HEK293 (cell line): ENCODE data around the gene FAM240A.

Experiments used
- CTCF ChIA-PET: fragments of 350-600 bp; formaldehyde crosslinking; extraction: SDS; loops from one replicate; lab custom pipeline; 2021; ENCODE audit warnings: antibody characterized with exemption; lab: Yijun Ruan, JAX
- POLR2A ChIA-PET: fragments of 300-600 bp; formaldehyde crosslinking; extraction: SDS; loops from one replicate; lab custom pipeline; 2020; ENCODE audit warnings: antibody characterized with exemption, inconsistent platforms; lab: Yijun Ruan, JAX
- H3K27ac ChIP-seq: fragments of 200-500 bp; sonication (Bioruptor generic); 2 replicates; pipeline ENCODE4 v1.5.1; 2014; ENCODE audit warnings: low read depth, low read length, control low read depth, inconsistent platforms; ENCODE audit errors: extremely low read depth
- H3K36me3 ChIP-seq, 2 experiments: fragments of 200-500 bp in 1 of 2; sonication (Bioruptor generic) in 1 of 2; 1 replicate in 1 of 2; 2 replicates in 1 of 2; pipeline ENCODE4 v1.5.1; 2014 to 2017; ENCODE audit warnings: inconsistent platforms in 2 of 2, low read length in 2 of 2; ENCODE audit not compliant: control insufficient read depth in 2 of 2, insufficient read depth in 1 of 2
- H3K4me1 ChIP-seq: fragments of 200-500 bp; sonication (Bioruptor generic); 2 replicates; pipeline ENCODE4 v1.5.1; 2014; ENCODE audit warnings: mild to moderate bottlenecking, low read length, inconsistent platforms; ENCODE audit not compliant: control insufficient read depth, insufficient read depth
- H3K4me3 ChIP-seq: 2 replicates; pipeline ENCODE4 v1.5.1; 2011; ENCODE audit warnings: low read depth, mild to moderate bottlenecking, control low read depth, low read length, moderate library complexity
- H3K9me3 ChIP-seq: fragments of 200-500 bp; sonication (Bioruptor generic); 2 replicates; pipeline ENCODE4 v1.5.1; 2014; ENCODE audit warnings: low read depth, low read length, inconsistent platforms; ENCODE audit not compliant: control insufficient read depth, insufficient read depth
- GLIS1 ChIP-seq: fragments of 450-650 bp; formaldehyde crosslinking; IDR thresholded peaks from 2 replicates; pipeline ENCODE4 v1.5.1; 2016; ENCODE audit warnings: missing biosample characterization, missing genetic modification characterization
- INSM2 ChIP-seq: fragments of 450-650 bp; formaldehyde crosslinking; IDR thresholded peaks from 2 replicates; pipeline ENCODE4 v1.5.1; 2016; ENCODE audit warnings: missing biosample characterization, missing genetic modification characterization
- MEIS1 ChIP-seq: sonication (generic); formaldehyde crosslinking; IDR thresholded peaks from 2 replicates; pipeline ENCODE4 v1.8.1; 2022; ENCODE audit warnings: missing genetic modification reagents, mild to moderate bottlenecking, borderline replicate concordance
- OSR2 ChIP-seq: fragments of 450-650 bp; formaldehyde crosslinking; IDR thresholded peaks from 2 replicates; pipeline ENCODE4 v1.5.1; 2016; ENCODE audit warnings: missing biosample characterization, missing genetic modification characterization
- SP3 ChIP-seq: fragments of 450-650 bp; formaldehyde crosslinking; IDR thresholded peaks from 2 replicates; pipeline ENCODE4 v1.5.1; 2016; ENCODE audit warnings: missing biosample characterization, missing genetic modification characterization
- ZBTB26 ChIP-seq: fragments of 450-650 bp; formaldehyde crosslinking; optimal IDR thresholded peaks from 2 replicates; pipeline ENCODE3; 2016; ENCODE audit warnings: missing biosample characterization, mild to moderate bottlenecking, missing genetic modification characterization
- ZBTB44 ChIP-seq: fragments of 450-650 bp; IDR thresholded peaks from 2 replicates; pipeline ENCODE4 v1.5.1; 2018; ENCODE audit warnings: missing biosample characterization, mild to moderate bottlenecking, missing genetic modification characterization
- ZNF146 ChIP-seq: fragments of 450-650 bp; formaldehyde crosslinking; IDR thresholded peaks from 2 replicates; pipeline ENCODE4 v1.5.1; 2016; ENCODE audit warnings: missing biosample characterization, missing genetic modification characterization
- ZNF23 ChIP-seq: fragments of 450-650 bp; formaldehyde crosslinking; IDR thresholded peaks from 2 replicates; pipeline ENCODE4 v1.5.1; 2016; ENCODE audit warnings: missing biosample characterization, missing genetic modification characterization, borderline replicate concordance
- ZNF518A ChIP-seq: fragments of 450-650 bp; formaldehyde crosslinking; conservative IDR thresholded peaks from 2 replicates; pipeline ENCODE4 v1.5.1; 2016; ENCODE audit warnings: low read depth, missing biosample characterization, missing genetic modification characterization
- ZNF692 ChIP-seq: fragments of 450-650 bp; formaldehyde crosslinking; IDR thresholded peaks from 2 replicates; pipeline ENCODE4 v1.5.1; 2016; ENCODE audit warnings: missing biosample characterization, missing genetic modification characterization
- TF ChIP-seq, protein P1 (sequence below): fragments of 450-650 bp; formaldehyde crosslinking; IDR thresholded peaks from 2 replicates; pipeline ENCODE4 v1.5.1; 2017; ENCODE audit warnings: missing biosample characterization, missing genetic modification characterization
- TF ChIP-seq, protein P2 (sequence below): IDR thresholded peaks from 2 replicates; pipeline ENCODE4 v1.6.1; 2011; ENCODE audit warnings: mild to moderate bottlenecking, low read depth, low read length, borderline replicate concordance
- TF ChIP-seq, protein P3 (sequence below): fragments of 450-650 bp; formaldehyde crosslinking; IDR thresholded peaks from 2 replicates; pipeline ENCODE4 v1.5.0; 2017; ENCODE audit warnings: missing biosample characterization, missing genetic modification characterization, borderline replicate concordance

Gene FAM240A

GRCh38 chr3:46573701-46574100 is 38.6 kb upstream of the FAM240A start (continued):
- TF ChIP-seq, protein P1, sequence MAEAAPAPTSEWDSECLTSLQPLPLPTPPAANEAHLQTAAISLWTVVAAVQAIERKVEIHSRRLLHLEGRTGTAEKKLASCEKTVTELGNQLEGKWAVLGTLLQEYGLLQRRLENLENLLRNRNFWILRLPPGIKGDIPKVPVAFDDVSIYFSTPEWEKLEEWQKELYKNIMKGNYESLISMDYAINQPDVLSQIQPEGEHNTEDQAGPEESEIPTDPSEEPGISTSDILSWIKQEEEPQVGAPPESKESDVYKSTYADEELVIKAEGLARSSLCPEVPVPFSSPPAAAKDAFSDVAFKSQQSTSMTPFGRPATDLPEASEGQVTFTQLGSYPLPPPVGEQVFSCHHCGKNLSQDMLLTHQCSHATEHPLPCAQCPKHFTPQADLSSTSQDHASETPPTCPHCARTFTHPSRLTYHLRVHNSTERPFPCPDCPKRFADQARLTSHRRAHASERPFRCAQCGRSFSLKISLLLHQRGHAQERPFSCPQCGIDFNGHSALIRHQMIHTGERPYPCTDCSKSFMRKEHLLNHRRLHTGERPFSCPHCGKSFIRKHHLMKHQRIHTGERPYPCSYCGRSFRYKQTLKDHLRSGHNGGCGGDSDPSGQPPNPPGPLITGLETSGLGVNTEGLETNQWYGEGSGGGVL (tag by site-specific recombination): no peak

- no peaks in the 10 kb centered on the region for H3K36me3 ChIP-seq
- no peak overlapping the region for H3K4me3 ChIP-seq
- ChIA-PET POLR2A (no interaction called here), CTCF (no interaction called here)
- H3K4me1 ChIP-seq: no peaks in the 10 kb centered on the region
- H3K27ac ChIP-seq: no peak overlapping the region
- no peaks in the 10 kb centered on the region for H3K9me3 ChIP-seq
- no peak for TF ChIP-seq ZNF518A
- TF ChIP-seq ZBTB44 (tag by site-specific recombination): peak; percentile 71
- TF ChIP-seq OSR2 (tag by site-specific recombination): peak; percentile 58; the same call in 1 of the 2 replicates
- peak; percentile 59 for TF ChIP-seq GLIS1
Measured at GRCh38 chr3:46574243-46574646, 38.1 kb upstream of the FAM240A start.

- Histone ChIP-seq H3K4me3 (no peak overlapping the region), H3K36me3 (no peaks in the 10 kb centered on the region), H3K9me3 (no peaks in the 10 kb centered on the region), H3K27ac (no peak overlapping the region), H3K4me1 (no peaks in the 10 kb centered on the region)
- ChIA-PET CTCF (interaction anchor here (0.6 kb wide), 1 partner anchor 31 kb away, joined by 3 read pairs; no protein-coding TSS in a partner anchor), POLR2A (no interaction called here)
- TF ChIP-seq, protein P2, sequence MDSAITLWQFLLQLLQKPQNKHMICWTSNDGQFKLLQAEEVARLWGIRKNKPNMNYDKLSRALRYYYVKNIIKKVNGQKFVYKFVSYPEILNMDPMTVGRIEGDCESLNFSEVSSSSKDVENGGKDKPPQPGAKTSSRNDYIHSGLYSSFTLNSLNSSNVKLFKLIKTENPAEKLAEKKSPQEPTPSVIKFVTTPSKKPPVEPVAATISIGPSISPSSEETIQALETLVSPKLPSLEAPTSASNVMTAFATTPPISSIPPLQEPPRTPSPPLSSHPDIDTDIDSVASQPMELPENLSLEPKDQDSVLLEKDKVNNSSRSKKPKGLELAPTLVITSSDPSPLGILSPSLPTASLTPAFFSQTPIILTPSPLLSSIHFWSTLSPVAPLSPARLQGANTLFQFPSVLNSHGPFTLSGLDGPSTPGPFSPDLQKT: no peak
- TF ChIP-seq ZNF146 (tag by site-specific recombination) (no peak), MEIS1 (CRISPR knock-in tag) (no peak), ZNF23 (tag by site-specific recombination) (no peak), ZBTB26 (no peak), INSM2 (tag by site-specific recombination) (no peak), ZNF692 (tag by site-specific recombination) (no peak), SP3 (tag by site-specific recombination) (no peak)
- TF ChIP-seq, protein P3, sequence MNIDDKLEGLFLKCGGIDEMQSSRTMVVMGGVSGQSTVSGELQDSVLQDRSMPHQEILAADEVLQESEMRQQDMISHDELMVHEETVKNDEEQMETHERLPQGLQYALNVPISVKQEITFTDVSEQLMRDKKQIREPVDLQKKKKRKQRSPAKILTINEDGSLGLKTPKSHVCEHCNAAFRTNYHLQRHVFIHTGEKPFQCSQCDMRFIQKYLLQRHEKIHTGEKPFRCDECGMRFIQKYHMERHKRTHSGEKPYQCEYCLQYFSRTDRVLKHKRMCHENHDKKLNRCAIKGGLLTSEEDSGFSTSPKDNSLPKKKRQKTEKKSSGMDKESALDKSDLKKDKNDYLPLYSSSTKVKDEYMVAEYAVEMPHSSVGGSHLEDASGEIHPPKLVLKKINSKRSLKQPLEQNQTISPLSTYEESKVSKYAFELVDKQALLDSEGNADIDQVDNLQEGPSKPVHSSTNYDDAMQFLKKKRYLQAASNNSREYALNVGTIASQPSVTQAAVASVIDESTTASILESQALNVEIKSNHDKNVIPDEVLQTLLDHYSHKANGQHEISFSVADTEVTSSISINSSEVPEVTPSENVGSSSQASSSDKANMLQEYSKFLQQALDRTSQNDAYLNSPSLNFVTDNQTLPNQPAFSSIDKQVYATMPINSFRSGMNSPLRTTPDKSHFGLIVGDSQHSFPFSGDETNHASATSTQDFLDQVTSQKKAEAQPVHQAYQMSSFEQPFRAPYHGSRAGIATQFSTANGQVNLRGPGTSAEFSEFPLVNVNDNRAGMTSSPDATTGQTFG (tag by site-specific recombination): no peak
Measured at GRCh38 chr3:46574881-46575576, 37.3 kb upstream of the FAM240A start.
